ENCODE measurements around the gene LRRIQ4.

LRRIQ4 gene

GRCh38 chr3:169863458-169863899, 50.8 kb downstream of the LRRIQ4 start:
- DNase-seq = peak; percentile 31

- DNase-seq = no peak
These were observed 51.6 kb downstream of the LRRIQ4 start for GRCh38 chr3:169864270-169864669.

- no peak for DNase-seq
These were observed 52.6 kb downstream of the LRRIQ4 start for GRCh38 chr3:169865176-169865767.

- no peak for DNase-seq
These were observed 55.0 kb downstream of the LRRIQ4 start for GRCh38 chr3:169867584-169868210.

- no peak for DNase-seq
These were observed 55.7 kb downstream of the LRRIQ4 start for GRCh38 chr3:169868369-169868768.

GRCh38 chr3:169869484-169870220, 57.0 kb downstream of the LRRIQ4 start, which contains the start of gene LRRC31:
LRRC31 (minus strand) TSS chr3:169869935; CDS start chr3:169869807, 128 bp downstream.
- peak; percentile 28 for DNase-seq

GRCh38 chr3:169871129-169871886, 58.6 kb downstream of the LRRIQ4 start:
- DNase-seq = no peak

- DNase-seq = no peak
These were observed 66.4 kb downstream of the LRRIQ4 start for GRCh38 chr3:169879013-169879557.

- DNase-seq = no peak
These were observed 67.3 kb downstream of the LRRIQ4 start for GRCh38 chr3:169879845-169880575.

- DNase-seq = no peak
These were observed 68.0 kb downstream of the LRRIQ4 start for GRCh38 chr3:169880576-169881250.

- no peak for DNase-seq
These were observed 74.0 kb downstream of the LRRIQ4 start for GRCh38 chr3:169886671-169887070.

All from NCI-H2081 treated with DMSO at 0.1 percent for 48 hours (cell line).